ENCODE data around the gene ICAM5.

DNA sequence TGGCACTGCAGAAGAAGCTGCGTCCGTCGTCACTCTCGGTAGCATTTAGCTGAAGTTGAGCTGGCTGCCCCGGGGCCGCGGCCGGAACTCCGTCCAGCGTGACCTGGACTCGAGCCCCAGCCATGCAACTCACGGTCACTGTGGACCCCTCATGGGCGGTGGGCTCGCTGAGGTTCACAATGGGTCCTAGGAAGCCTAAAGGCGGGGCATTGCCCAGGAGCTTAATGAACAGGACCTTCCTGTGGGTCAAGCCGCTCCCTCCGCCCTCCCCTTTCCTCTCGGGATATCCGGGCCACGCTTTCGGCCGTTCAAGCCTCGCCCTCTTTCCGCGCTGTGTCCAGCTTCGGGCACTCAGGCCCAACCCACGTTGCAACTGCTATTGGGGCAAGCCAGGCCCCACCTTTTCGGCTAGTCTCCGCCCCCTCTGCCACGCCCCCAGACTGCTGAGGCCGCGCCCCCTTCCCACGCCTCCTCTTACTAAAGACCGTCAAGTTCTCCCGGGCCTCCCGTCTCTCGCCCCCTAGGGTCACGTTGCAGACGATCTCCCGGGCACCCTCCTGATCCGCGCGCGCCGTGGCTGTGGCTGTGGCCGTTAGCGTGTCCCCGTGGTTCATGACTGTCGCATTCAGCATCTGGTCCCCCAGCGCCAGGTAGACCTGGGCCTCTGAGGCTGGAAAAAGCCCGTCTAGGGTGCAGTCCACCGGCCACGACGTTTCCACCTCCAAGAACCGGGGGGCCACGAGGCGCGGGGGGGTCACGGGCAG, 45.0 kb downstream of the ICAM5 start:
- TF ChIP-seq, protein P1, sequence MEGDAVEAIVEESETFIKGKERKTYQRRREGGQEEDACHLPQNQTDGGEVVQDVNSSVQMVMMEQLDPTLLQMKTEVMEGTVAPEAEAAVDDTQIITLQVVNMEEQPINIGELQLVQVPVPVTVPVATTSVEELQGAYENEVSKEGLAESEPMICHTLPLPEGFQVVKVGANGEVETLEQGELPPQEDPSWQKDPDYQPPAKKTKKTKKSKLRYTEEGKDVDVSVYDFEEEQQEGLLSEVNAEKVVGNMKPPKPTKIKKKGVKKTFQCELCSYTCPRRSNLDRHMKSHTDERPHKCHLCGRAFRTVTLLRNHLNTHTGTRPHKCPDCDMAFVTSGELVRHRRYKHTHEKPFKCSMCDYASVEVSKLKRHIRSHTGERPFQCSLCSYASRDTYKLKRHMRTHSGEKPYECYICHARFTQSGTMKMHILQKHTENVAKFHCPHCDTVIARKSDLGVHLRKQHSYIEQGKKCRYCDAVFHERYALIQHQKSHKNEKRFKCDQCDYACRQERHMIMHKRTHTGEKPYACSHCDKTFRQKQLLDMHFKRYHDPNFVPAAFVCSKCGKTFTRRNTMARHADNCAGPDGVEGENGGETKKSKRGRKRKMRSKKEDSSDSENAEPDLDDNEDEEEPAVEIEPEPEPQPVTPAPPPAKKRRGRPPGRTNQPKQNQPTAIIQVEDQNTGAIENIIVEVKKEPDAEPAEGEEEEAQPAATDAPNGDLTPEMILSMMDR (IDR thresholded peaks at IDR 0.05; ENCODE audit: low read length): no peak
- TF ChIP-seq EZH2 (optimal IDR thresholded peaks at IDR 0.05; ENCODE audit: low read depth, low read length): no peak

Data from MM.1S (cell line).